ENCODE results near the gene LACTBL1. TPM values are rescaled to one million over a fixed set of nuclear protein-coding genes. Genes with fewer than 3 reads are reported as not detected.

Gene LACTBL1
- total RNA-seq, 2 experiments from 2014 or later, result not detected

DNA sequence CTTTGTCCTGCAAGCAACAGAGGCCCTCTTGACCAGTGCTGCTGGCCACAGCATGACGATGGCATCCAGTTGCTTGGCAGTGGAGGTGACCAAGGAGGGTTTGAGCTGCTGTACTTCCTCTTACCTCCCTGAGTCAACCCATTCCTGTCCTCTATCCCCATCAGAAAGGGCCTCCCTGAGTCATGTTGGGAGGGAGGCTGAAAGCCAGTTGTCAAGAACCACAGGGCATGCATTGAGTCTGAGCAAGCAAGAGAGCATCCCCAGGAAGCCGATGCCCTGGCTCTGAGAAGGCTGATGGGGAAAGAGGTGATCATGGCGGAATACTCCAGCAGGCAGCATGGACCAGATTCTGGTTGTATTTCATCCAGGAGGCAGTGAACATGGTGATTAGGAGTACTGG lies 69.6 kb downstream of the LACTBL1 start:
- Mint-ChIP-seq H3K27ac (no peak overlapping the region), H3K9me3 (no peaks in the 10 kb centered on the region), H3K4me3 (no peak overlapping the region), H3K27me3 (peaks cover 10% of the 10 kb centered on the region), H3K4me1 (ENCODE audit: low read depth) (no peaks in the 10 kb centered on the region), H3K36me3 (ENCODE audit: low read depth) (no peaks in the 10 kb centered on the region)
- ATAC-seq, result no peak
- DNase-seq, result no peak
- ChIA-PET POLR2A (no interaction called here), CTCF (no interaction called here)
- TF ChIP-seq, protein P1, sequence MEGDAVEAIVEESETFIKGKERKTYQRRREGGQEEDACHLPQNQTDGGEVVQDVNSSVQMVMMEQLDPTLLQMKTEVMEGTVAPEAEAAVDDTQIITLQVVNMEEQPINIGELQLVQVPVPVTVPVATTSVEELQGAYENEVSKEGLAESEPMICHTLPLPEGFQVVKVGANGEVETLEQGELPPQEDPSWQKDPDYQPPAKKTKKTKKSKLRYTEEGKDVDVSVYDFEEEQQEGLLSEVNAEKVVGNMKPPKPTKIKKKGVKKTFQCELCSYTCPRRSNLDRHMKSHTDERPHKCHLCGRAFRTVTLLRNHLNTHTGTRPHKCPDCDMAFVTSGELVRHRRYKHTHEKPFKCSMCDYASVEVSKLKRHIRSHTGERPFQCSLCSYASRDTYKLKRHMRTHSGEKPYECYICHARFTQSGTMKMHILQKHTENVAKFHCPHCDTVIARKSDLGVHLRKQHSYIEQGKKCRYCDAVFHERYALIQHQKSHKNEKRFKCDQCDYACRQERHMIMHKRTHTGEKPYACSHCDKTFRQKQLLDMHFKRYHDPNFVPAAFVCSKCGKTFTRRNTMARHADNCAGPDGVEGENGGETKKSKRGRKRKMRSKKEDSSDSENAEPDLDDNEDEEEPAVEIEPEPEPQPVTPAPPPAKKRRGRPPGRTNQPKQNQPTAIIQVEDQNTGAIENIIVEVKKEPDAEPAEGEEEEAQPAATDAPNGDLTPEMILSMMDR (IDR thresholded peaks at IDR 0.05), result no peak
- intact Hi-C loops (cut with micrococcal nuclease), result no loop called here

Other genes with a start within 250 kb of the LACTBL1 start
- gene TEX46, start 43.0 kb upstream of the LACTBL1 start, total RNA-seq, result not detected
- 10 to 100 TPM; 75.2 to 77.7 TPM for gene KDM1A, start 46.6 kb upstream of the LACTBL1 start, total RNA-seq
- 10 to 100 TPM; 14.9 to 16.0 TPM for gene LUZP1, start 196.0 kb upstream of the LACTBL1 start, total RNA-seq
- gene HTR1D, start 244.6 kb upstream of the LACTBL1 start, total RNA-seq, result not detected

Data from activated CD8-positive, alpha-beta T cell treated with anti-CD3 and anti-CD28 coated beads for 36 hours (primary cell).